Left renal cortex interstitium (tissue), 4 donors: ENCODE results near the gene FBXO42. TPM values are rescaled to one million over a fixed set of nuclear protein-coding genes. Genes with fewer than 3 reads are reported as not detected.

ENCODE experiments used
- DNase-seq, 4 donors: peaks; one replicate each; pipeline ENCODE4 v3.0.0-alpha.2; 2013; ENCODE audit warnings: low read depth in 4 of 4, low spot score in 2 of 4, missing footprints in 1 of 4
- polyA plus RNA-seq, 4 donors: library from polyadenylated mRNA; unstranded; fragments of 120-200 nt; gene quantifications; one replicate each; pipeline ENCODE4 v1.2.1, GENCODE V29; 2013; ENCODE audit not compliant: insufficient read length in 4 of 4

FBXO42 gene
- polyA plus RNA-seq, 4 donors: 18.3 to 24.0 (median 21.4) TPM

DNA sequence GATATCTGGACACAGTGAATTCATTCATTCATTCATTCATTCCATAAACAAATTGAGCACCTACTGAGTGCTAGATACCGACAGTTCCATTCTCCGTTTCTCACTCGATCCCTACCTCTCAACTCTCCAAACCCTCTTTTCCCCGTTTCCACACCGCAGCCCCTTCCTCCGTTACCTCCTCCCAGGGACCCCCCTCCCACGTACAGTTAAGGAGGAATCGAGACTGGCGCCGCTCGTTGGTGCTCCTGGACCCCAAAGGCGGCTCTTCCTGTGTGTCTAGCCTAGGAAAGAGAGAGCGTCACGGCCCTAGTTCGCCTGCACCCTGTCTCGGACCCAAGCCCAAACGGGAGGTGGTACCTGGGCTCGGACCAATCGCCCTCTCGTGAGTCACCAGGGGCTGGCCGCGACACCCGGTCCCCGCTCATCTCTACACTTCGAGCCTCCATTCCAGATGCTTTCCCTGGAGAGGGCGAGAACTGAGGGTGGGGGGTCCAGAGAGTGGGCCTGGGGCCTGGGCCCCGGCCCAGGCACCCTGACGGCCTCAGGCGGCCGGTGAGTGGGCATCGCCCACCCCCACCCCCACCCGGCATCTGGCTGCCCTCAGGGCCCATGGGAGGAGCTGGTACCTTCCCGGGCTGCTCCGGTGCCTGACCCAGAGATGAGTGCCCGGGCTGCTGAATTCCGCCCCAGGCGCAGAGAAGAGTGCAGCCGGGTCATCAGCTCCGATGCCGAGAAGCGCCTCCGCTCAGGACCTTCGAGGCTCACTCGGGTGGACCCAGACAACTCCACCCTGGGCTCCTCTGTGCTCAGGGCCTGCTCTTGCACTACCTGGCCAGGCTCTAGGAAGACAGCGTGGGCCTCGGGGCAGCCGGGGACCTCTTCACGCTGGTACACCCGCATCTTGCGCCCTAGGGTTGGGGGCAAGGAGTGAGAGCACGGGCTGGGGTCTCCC lies 144.7 kb downstream of the FBXO42 start:
- no peak for DNase-seq

DNA sequence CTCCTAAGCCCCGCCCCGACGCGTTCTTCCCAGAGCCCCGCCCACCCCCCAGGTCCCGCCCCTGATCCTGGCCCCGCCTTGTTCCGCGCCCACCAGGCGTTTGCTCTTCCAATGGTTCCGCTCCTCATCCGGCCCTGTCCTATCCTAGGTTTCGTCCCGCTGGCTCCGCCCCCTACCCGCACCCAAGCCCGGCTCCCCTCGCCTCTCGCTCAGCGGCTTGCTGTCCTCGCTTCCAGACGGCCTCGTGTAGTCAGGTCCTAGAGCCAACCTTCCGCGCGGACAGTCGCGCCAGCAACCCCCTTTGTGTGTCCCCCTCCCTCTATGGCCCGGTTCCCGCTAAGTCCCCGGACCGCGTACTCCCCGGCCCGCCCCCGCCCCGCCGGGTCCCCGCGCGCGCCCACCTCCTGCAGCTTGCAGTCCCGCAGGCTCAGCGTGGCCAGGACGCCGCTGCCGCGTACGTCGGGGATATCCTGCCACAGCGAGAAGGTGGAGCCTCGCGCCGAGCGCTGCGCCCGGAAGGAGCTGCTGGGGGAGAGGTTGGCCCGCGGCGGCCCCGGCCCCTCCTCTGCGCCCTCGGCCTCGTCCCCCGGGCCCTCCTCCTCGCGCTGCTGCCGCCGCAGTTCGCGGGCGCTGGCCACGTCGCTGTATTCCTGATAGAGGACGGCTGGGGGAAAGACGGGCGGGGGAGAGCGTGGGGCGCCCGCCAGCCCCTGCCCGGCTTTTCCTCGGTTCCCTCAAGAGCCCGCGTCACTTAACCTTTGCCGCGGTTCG lies 145.5 kb downstream of the FBXO42 start:
- peak in 3 of 4 donors; percentile 88 to 94 (median 92) for DNase-seq

DNA sequence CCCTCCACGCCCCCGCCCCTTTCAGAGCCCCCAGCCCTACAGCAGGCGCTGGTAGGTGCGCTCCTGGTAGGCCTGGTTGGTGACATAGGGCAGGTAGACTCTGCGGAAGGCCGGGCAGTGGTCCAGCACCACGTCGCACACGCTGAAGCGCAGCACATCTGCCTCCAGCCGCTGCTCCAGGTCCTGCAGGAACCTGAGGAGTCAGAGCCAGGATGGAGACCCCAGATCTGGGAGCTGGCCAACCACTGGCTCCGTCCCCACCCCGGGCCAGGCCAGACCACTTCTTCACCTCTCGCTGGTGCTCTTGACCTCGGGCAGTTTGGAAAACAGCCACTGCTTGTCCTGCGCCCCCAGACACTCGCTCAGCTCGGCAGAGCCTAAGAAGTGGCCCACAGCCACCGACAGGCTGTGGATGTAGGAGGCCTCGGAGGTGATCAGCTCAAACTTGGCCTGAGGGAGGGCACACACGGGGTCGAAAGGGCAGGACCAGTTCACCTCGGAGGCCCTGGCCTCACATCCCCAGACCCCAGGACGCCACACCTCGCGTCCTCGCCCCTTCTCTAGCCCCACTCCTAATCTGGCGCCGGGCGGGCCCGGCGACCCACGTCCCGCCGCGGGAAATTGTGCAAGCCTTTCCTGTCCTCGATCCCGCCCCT lies 146.3 kb downstream of the FBXO42 start:
- DNase-seq: no peak

DNA sequence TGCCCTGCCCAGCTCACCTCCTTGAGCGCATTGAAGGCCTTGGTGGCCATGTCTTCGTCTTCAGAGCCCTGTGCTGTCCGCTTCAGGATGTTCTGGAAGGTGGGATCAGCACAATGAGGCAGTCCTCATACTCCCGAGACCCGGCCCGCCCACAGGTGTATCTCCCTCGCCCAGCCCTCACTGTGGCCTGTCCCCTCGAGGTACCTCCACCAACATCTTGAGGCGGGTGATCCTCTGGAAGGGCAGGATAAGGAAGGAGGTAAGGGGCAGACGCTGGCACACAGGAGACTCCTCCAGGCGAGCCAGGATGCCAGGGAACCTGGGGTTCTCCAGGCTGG lies 147.0 kb downstream of the FBXO42 start:
- DNase-seq: no peak

DNA sequence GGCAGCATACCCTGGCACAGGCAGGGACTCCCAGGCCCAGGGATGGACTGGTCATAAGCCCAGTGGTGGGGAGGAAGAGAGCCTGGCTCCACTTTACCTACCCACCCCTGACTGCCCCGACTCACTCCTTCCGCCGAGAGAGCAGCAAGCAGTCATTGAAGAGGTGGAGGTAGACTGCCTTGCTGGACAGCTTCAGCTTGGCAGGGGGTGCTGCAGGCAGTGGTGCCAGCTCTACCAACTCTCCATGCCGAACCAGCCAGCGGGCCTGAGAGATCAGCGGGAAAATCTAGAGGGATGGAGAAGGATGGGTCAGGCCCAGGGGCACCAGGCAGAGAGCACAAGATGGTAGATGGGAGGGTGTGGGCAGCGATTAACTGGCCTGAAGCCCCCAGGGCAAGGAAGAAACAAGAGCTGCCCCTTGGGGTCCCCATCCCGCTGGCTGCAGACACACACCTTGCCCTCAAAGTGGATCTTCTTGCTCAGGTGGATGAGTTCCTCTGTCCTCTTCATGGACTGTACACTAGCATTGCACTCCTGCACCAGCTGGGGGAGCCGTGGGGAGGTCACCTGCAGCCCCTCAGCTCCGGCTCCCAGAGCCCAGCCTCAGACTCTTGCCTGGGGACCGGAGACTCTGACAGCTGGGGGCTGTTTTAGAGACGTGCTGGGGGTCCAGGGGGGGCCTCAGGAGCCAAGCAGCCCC lies 147.5 kb downstream of the FBXO42 start:
- DNase-seq: no peak

DNA sequence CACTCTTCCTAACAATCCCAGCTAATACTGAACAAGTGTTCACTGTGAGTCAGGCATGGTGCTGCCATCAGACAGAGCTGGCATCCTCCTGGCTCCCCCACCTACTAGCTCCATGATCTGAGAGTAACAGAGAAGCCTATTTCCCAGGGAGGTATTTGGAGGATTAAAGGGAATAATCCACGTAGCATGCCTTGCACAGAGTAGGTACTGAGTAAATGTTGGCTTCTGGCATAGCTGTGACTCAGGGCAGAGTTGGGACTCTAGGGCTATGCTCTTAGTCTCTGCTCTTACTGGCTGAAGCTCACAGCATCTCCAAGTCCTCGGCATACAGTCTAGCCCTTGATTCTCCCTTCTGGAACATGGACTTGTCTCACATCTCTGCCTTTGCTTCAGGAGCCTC lies 148.1 kb downstream of the FBXO42 start:
- no peak for DNase-seq

DNA sequence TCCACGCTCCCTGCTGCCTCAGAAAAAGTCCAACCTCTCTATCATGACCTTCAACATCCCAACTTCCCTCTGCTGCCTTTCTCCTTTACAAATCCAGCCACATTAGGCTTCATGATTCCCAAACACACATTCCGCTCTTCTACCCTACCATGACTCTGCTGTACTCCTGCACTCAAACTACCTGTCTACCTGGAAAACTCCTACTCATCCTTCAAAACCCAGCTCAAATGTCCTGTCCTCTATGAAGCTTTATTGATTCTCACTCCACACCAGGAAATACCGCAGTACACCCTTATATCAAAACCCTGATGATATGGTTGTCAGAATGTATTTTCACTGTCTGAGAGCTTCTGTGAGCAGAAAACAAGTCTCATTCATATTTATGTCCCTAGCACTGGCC lies 148.7 kb downstream of the FBXO42 start:
- DNase-seq: no peak

DNA sequence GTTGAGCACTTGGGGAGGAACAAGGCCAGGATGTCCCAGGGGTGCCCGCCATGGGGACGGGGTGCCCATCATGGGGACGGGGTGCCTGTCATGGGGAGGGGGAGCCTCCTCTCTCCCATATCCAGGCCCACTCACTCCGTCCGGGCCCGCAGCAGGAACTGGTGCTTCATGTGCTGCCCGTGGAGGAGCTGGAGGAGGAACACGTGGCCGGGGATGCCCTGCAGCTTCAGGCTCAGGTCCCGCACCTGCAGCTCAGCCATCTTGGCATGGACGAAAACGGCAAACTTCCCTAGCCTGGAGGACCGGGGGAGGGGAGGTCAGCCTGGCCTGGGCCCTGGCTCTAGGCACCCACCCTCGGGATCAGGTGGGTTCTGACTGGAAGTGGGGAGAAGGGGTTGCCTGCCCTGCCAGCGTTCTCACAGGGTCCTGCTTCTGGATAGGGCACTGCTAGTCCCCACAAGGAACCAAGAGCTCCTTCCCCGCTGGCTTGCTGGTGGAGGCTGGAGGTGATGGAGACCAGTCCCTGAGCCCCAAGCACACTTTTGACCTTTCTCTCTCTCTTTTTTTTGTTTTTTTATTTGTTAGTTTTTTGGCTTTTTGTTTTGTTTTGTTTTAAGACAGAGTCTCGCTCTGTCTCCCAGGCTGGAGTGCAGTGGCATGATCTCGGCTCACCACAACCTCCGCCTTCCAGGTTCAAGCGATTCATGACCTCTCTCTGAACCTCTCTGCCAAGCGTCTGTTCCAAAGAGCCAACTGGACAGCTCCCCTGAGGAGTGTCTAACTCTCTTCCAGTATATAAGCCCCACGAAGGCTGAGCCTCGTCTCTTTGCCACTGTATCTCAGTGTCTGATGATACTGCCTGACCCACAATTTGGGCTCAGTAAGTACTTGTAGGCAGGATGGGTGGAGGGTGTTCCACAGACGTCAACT lies 149.7 kb downstream of the FBXO42 start:
- no peak for DNase-seq

DNA sequence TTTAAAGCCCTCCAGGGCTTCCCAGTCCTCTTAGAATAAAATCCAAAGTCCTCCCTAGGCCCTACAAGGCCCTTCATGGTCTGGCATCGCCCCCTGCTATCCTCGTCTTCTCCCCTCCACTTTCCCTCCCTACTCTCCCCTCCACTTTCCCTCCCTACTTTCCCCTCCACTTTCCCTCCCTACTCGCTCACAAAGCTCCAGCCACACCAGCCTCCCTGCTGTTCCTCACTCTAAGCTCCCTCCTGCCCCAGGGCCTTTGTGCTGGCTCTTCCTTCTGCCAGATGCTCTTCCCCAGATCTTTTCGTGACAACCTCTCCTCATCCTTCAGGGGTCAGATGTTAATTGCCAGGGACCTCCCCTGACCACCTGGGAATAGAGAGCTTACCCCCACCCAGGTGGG lies 152.6 kb downstream of the FBXO42 start:
- DNase-seq: no peak

DNA sequence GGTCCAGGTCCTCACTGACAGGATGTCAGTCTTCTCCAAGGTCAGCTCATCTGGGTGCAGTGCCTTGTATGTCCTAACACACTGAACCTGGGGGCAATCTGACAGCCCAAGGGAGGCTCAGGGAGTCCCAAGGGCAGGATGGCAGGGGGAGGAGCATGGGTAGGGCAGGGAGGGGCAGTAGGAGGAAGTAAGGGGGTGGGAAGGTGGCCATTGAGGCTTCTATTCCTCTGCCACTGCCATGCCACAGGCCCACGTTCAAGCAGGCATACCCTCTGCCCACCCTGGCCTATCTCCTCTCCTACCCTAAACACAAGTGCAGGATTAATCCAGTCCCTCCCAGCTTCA lies 153.2 kb downstream of the FBXO42 start:
- no peak for DNase-seq

DNA sequence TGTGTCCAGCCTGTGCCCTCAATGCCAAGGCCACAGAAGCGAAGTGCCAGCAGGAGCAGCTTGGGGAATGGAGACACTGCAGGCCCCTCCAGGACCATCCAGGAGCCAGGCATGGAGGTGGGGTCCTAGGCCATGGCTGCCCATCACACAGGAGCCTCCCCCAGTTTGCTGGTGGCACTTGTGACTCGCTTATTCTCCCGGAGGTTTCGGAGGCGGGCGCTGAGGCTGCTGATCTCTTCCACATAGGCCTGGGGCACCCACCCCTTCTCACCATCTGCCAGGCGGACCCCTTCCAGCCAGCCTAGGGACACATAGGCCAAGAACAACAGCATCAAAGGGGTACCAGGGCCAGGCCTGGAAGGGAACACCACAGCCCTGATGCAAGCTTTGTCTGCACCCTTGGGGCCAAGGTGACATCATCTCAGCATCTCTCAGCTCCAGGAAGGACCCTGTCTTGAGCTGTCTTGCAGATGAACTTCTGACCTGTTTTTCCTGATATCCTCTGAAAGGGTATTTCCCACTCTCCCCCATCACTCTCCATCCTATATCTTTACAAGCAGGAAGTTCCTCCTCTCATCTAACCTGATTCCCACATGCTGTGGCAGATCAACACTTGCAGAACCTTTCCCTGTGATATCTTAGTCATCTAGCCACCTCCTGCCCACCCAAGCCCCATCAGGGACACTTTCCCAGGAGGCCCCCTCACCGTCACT lies 153.7 kb downstream of the FBXO42 start:
- no peak for DNase-seq

DNA sequence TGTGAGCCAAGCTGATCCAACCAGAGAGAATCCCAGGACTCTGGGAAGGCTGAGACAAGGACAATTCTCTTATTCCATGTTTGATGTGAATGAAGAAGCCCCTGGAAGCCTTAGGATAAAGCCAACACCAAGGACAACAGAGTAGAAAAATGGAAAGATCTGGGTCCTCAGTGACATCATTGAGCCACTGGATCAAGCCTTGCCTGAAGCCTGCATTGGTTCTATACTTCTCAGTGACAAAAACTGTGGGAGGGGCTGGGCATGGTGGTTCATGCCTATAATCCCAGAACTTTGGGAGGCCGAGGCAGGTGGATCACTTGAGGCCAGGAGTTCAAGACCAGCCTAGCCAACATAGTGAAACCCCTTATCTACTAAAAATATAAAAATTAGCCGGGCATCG lies 155.4 kb downstream of the FBXO42 start:
- DNase-seq: no peak

Other genes with a start within 250 kb of the FBXO42 start
- gene EPHA2, start 196.4 kb downstream of the FBXO42 start, polyA plus RNA-seq: 10 to 100 TPM; 12.9 to 25.0 (median 20.1) TPM
- gene ARHGEF19, start 139.8 kb downstream of the FBXO42 start, polyA plus RNA-seq: 10 to 100 TPM; 16.7 to 28.3 (median 23.0) TPM
- 1 to 10 TPM; 4.7 to 7.2 (median 6.6) TPM for gene CPLANE2, start 115.3 kb downstream of the FBXO42 start, polyA plus RNA-seq
- 100 to 1,000 TPM in 3 of 4 donors, 10 to 100 TPM in 1; 93.7 to 133 (median 110) TPM for gene SZRD1, start 14.8 kb upstream of the FBXO42 start, polyA plus RNA-seq
- gene SPATA21, start 84.9 kb upstream of the FBXO42 start, polyA plus RNA-seq: under 1 TPM in 2 of 4 donors, not detected in 2; 0.21 to 0.25 TPM
- gene NECAP2, start 88.2 kb upstream of the FBXO42 start, polyA plus RNA-seq: 10 to 100 TPM; 66.7 to 69.8 (median 68.1) TPM
- 1 to 10 TPM in 1 of 4 donors, not detected in 3; 2.1 TPM for gene RNU1-1, start 161.8 kb upstream of the FBXO42 start, polyA plus RNA-seq